LoVo (cell line): ENCODE data around the gene VEGFB.

Experiments used
- DNase-seq: peaks from one replicate; pipeline ENCODE4 v3.0.0-alpha.2; 2016; ENCODE audit warnings: low spot score

Gene VEGFB

DNA sequence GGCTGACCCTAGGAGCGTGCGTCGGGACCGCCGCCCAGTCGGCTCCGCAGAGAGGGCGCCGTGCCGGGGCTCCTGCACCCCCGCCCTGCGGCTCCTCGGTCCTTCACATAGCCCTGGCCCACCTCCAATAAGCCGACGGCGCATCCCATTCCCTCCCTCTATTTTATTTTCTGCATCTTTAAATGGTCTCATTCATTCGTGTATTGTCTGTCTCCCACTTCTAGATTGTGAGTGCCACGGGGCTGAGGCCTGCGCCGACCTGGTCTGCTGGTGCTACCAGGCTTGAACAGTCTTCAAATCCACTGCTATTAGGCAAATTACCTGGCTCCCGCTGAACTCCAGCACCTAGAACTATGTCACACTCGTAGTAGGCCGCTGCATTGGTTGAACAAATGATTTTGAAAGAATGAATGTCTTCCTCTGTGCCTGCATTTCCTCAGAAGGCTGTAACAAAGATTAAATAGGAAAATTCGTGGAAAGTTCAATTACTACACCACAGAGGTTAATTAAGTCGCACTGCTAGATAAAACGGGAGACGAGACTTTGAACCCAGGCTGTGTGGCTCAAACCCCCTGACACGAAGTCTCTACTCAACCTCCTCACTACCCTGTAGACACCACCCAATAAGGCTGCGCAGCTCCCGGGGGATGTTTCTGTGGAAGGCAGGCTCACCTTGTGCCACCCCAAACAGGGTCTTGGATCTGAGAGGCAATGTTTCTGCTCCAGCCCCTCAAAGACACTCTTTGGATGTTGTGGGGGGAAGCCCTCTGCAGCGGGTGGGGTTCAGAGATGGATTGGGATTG, 13.5 kb downstream of the VEGFB start:
- DNase-seq, result no peak

DNA sequence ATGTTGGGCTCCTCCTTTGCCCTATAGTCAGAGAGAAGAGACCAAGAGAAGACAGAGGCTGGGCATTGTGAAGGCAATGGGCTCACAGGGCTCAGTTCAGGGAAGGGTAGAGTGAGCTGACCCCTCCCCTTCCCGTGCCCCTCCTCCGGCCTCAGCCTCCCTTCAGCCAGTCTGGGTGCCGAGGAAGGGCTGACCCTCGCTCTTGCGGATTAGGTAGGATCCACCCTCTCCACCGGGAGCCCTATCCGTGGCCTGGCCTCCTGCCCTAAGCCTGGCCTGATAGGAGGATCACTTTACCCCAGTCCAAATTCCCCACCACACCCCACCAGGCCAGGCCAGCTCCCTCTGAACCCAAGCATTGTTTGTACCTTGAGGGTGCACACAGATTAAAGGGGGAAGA, 14.2 kb downstream of the VEGFB start:
- DNase-seq, result no peak

DNA sequence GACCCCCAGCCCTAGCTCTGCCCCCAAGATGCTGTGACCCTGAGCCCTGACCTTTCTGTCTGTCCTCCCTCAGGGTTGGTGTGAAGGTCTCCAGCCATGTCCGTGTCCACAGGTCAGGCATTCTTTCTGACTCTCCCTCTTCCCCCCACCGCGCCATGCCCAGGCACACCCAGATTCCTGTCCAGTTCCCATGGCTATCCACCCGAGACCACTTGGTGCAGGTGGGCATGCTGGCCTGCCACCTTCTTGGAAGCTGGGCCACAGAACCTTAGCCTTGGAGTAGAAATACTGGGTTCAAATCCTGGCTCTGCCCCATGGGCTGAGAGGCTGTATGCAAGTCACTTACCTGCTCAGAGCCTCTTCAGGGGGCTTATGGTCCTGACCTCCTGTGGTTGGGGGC, 14.7 kb downstream of the VEGFB start:
- no peak for DNase-seq

DNA sequence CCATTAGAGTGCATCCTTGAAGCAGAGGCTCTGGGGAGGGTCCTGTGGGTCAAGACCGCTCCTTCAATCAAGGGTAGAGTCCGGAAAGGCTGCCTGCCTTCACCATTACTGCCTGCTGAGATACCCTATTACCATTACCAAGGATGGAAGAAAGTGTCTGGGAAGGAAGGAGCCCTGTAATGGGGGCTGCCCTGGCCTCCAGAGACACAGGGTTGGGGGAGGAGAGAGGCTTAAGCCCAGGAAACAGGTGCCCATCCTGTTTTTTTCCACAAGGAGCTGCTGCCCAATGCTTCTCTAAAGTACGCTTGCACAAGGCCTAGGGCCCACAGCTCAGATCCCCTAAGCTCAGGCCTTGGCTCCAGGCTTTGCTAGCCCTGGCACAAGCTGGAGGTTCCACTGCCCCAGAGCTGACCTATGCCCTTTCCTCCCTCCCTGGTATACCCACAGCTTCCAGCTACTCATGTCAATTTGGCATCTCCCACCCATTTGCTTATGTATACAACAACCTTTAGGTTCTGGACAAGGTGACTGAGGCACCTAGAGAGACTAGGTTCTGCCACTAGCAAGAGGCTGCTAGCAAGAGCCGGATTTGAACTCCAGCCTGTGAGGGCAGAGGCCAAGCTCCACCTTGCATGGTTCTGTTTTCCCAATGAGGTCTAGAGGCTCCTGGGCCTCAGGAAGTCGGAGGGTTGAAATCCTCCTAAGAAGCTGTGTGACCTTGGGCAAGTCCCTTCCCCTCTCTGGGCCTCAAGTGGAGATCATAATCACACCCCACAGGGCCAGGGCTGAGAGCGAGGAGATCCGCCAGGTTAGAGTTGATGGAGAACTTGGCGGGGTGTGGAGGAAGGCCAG, 15.4 kb downstream of the VEGFB start:
- DNase-seq, result no peak

DNA sequence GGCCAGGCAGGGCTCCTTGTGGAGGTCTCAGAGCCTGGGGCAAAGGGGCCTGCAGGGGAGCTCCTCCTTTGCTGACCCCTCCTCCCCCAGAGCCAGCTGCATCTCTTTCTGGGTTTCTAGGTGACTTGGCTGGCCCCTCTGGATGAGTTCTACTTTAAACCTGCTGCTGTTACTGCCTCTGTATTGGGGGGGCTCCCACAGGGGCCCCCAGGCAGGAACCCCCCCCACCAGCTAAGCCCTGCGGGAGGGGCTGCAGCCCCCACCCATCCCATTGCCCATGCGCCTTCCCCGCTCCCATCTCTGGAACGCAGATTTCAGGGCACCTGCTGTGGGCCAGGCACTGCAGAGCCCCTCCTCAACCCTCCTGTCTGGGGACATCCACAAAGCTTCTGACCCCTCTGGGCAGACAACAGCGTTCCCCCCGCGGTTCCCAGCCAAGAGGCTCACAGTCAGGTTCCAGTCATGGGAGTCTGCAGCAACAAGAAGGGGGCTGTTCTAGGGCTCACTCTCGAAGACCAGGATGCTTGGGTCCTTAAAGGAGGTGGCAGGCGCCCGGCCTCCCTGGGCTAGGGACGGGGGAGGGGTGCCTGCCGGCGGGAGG, 16.1 kb downstream of the VEGFB start:
- no peak for DNase-seq

DNA sequence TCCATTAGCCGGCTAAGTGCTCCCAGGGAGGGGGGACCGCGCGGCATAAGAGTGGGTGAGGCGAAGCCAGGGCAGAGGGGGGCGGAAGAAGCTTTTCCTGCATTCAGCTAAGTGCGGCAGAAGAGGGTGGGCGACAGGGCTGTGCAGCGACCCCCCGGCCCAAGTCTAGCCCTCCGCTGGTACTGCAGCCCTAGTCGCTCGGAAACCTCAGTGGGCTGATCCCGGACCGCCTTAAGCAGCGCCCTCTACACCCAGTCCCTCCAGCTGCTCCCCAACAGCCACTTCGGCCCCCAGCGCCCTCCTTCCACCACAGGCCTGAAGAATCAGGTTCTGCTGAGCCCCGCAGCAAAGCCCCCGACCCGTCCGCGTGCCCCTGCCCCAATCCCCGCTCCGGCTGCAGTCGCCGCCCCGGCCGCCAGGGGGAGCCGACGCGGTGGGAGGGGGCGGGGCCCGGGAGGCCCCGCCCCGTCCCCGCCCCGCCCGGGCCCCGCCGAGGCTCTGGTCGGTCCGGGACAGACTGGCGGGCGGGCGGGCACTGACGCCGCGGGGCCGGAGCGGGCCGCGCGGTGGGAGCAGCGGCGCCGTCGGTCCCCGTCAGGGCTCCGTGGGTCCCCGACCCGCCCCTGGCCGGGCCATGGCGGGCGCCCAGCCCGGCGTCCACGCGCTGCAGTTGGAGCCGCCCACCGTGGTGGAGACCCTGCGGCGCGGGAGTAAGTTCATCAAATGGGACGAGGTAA, 16.8 kb downstream of the VEGFB start, which contains the start of gene PLCB3:
PLCB3 (plus strand) TSS at position 515 of the 737 bp plus-strand sequence; CDS start at position 635, 120 bp downstream.
- DNase-seq, result peak; percentile 56

DNA sequence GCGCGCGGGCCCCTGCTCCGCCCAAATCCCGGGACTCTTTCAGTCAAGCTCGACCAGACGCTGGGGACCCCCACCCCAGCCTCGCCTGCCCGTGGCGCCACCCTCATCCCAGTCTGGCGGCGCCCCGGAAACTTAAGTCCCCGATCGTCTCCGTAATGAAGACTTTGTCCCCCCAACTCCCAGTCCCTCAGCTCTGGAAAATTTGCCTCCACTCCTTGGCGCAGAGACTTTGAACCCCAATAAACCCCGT, 17.3 kb downstream of the VEGFB start:
- DNase-seq, result no peak

DNA sequence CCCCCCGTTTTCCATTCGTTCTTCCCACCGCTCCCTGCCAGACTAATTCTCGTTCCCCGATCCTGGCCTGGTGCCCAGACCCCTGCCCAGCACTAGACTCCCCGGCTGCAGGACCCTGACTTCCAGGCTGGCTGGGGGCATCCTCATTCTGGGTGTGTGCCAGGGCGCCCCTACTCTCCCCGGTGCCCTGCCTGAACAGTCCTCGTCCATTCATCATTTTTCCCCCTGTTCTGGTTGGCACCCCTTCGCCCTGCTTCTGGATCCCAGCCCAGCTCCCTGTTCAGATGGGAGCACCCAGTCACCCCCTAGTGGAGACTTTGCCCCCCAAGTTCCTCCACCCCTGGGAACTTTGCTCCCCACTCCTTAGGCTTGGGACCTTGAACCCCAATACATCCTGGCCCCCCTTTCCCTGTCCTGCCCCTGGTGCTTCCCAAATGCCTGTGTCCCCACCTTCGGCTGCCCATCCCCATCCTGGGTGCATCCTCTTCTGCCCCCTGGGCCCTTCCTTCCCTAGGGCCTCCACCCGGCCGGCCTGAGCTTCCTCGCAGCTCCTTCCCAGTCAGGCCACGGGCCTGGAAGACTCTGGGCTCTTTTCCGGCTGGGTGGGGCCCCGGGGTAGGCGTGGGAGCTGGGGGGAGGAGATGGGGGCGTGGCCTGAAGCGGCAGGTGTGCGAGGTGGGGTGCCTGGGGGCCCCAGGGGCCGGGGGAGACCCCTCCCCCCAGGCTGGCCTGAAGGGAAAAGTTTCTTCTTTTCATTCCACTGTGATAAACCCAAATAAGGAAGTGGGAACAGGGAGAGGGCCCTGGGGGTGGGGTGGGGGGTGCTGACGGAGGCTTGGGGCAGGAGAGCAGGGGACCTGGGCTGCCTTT, 17.9 kb downstream of the VEGFB start:
- peak; percentile 52 for DNase-seq

DNA sequence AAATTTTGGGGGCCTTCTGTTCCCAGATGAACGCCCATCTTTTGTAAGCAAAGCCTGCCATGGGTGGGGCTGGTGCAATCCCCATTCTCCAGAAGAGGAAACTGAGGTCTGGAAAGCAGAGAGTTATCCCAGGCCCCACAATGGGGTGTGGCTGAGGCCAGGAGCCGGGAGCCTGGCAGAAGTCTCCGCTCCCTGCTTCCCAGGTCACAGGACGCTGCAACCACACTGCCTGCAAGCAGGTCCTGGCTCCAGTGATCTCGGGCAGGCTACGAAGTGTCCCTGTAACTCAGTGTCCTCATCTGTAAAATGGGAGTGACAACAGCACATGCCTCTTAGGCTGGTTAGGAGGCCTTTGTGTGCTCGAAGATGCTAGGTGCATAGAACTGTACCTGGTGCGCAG, 18.7 kb downstream of the VEGFB start:
- DNase-seq, result no peak

DNA sequence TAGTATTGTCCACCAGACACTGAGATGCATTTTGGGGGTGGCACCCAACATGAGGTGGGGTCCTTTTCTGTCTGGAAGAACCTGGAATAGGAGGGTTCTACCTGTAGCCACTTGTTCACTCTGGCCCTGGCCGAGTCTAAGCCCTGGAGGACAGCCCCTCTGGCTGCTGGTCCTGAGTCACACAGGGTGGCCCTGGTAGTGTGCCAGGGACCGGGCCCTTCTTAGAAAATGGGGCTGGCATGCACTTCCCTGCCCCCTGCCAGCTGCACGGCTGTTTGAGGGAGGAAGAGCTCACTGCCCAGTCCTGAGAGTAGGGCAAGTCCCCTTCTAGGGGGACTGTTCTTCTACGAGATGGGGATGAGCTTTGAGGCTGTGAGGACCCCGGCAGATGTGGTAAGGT, 19.1 kb downstream of the VEGFB start:
- DNase-seq, result no peak

DNA sequence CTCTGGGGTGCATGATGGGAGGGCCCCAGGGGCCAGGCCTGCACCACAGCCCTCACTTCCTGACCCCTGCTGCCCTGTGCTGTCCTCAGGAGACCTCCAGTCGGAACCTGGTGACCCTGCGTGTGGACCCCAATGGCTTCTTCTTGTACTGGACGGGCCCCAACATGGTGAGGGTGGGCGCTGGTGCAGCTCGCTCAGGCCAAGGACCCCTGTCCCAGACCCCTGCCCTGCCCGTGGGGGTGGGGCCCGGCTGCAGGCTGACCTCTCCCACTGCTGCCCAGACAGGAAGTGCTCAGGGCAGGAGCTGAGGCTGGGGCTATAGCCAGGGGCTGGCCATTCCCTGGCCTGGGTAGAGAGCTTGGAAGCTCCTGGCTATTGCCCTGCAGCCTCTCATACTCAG, 19.9 kb downstream of the VEGFB start:
- DNase-seq, result no peak

DNA sequence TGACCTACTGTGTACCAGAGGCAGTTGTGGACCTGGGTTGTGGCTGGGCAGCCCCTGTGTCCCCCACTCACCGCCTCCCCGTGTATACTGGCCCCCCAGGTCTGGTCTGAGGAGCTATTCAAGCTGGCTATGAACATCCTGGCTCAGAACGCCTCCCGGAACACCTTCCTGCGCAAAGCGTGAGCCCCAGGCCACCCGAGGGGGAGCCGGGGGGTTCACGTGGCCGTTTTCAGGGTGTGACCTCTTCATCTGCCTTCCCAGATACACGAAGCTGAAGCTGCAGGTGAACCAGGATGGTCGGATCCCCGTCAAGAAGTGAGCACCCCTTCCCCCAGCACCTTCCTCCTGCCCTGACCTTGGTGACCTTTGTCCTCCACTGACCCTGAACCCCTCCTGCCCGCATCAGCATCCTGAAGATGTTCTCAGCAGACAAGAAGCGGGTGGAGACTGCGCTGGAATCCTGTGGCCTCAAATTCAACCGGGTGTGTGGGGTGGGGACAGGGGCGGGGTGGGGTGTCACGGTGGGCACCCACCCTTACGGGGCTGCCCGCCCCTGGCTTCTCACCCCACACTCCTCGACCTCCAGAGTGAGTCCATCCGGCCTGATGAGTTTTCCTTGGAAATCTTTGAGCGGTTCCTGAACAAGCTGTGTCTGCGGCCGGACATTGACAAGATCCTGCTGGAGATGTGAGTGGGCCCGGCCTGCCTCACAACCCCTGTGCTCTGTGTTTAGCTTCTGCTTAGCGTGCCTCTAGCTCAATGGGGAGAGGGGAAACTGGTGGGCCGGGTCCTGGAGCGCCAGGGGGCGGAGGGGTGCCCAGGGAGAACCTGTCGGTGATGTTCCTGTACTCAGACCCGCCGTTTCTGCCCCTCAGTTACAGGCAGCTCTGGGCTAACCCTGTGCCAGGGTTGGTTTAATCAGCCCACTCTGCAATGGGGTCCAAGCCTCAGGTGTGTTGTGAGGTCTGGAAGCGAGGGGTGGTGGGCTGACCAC, 21.0 kb downstream of the VEGFB start:
- DNase-seq, result no peak

DNA sequence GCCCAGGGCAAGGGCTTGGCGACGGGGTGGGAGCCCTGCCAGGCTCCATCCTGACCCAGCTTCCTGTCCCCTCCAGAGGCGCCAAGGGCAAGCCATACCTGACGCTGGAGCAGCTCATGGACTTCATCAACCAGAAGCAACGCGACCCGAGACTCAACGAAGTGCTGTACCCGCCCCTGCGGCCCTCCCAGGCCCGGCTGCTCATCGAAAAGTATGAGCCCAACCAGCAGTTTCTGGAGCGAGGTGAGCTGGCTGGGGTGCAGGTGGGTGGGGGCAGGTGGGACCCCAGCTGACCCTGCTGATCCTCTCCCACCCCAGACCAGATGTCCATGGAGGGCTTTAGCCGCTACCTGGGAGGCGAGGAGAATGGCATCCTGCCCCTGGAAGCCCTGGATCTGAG, 21.9 kb downstream of the VEGFB start:
- DNase-seq, result no peak

DNA sequence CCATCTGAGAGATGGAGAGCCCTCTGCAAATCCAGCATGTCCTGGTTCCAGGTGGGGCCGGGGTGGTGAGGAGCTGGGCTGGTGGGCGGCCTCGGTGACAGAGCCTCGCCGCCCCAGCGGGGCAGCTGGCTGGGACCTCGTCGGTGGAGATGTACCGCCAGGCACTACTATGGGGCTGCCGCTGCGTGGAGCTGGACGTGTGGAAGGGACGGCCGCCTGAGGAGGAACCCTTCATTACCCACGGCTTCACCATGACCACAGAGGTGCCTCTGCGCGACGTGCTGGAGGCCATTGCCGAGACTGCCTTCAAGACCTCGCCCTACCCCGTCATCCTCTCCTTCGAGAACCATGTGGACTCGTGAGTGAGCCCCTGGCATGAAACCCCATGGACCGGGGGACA, 24.0 kb downstream of the VEGFB start:
- no peak for DNase-seq

DNA sequence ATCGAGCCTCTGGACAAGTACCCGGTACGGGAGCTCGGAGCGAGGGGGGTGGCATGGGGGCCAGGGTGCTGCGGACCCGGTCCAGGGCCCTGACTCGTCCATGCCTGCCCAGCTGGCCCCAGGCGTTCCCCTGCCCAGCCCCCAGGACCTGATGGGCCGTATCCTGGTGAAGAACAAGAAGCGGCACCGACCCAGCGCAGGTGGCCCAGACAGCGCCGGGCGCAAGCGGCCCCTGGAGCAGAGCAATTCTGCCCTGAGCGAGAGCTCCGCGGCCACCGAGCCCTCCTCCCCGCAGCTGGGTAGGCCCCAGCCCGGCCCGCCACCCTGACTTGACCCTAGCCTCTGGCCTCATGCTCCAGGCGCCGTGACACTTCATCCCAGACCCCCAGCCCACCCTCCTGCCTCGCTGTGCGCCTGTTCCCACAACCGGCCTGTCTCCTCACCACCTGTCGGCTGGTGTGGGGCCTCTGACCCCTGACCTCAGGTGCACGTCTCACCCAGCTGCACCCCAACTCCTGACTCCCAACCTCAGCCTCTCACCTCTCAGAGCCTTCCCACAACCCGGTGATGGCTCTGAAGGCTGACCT, 24.7 kb downstream of the VEGFB start:
- no peak for DNase-seq

DNA sequence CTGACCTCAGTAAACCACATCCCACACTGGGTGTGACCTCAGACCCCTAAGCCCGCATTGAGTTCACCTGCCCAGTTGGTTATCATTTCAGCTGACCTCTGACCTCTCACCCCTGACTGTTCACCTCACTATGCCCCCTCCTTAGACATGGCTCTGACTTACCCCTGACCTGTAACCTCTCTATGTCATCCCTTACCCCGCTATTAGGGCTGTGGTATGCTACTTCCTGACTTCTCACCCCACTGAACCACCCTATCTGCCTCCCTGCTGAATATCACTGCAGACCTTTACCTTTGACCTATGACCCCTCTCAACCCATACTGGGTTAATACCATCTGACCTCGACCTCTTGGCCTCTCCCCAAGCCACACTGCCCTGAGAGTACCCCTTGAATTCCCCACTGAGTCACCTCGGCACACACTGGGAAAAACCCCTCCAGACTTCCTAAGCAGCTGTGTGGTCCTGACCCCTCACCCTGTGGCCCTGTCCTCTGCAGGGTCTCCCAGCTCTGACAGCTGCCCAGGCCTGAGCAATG, 25.2 kb downstream of the VEGFB start:
- DNase-seq, result no peak

DNA sequence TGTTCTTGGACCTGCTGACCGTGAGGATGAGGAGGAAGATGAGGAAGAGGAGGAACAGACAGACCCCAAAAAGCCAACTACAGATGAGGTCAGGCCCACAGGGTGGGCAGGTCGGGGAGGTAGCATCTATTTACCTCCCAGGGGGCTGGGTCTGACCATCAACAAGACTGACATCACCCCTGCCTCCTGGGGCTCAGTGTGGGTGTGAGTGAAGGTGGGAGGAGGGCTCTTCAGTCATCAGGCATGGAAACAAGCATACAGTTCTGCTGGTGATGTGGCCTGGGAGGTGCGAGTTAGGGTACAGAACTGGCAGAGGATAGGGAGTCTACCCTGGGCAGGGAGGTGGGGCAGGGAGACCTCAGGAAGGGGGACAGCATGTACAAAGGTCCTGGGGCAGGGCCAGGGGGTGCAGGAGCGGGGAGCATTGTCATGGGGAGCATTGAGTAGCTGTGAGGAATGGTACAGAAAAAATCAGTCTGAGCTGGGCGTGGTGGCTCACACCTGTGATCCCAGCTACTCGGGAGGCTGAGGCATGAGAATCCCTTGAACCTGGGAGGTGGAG, 25.8 kb downstream of the VEGFB start:
- no peak for DNase-seq

DNA sequence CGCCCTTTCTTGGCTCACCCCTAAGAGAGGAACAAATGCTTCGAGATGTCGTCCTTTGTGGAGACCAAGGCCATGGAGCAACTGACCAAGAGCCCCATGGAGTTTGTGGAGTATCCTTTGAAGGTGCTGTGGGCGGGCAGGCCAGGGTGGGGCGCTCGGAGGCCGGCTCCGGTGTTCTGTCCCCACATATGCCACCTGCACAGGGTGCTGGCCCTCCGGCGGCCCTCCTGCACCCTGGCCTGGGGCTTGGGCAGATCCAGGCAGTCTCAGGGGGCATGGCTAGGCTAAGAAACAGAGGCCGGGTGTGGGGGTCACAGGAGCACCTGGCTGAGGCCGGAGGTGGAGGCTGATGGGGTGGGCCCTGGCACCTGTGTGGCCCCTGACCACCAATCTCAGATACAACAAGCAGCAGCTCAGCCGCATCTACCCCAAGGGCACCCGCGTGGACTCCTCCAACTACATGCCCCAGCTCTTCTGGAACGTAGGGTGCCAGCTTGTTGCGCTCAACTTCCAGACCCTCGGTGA, 27.2 kb downstream of the VEGFB start:
- no peak for DNase-seq
